GM18867 (cell line): Measurements from ENCODE around the gene C7orf57.
A peak's percentile ranks its signal among the peaks of the same experiment; 100 is the strongest.
"Not testable (repeated sequence)": the region's sequence is repeated elsewhere in the genome, so short reads cannot be mapped to it uniquely, and the experiment has no call there.

ENCODE experiments used
- ATAC-seq: cut with Tn5 transposase; IDR thresholded peaks from one replicate; pipeline ENCODE4 v1.9.1; 2021; ENCODE audit warnings: mild to moderate bottlenecking, moderate library complexity; ENCODE audit not compliant: unreplicated experiment

The C7orf57 gene

GRCh38 chr7:48033922-48034321 lies 1.4 kb upstream of the C7orf57 start:
- no peak for ATAC-seq

GRCh38 chr7:48035967-48036478 lies 680 bp downstream of the C7orf57 start:
- ATAC-seq: no peak

DNA sequence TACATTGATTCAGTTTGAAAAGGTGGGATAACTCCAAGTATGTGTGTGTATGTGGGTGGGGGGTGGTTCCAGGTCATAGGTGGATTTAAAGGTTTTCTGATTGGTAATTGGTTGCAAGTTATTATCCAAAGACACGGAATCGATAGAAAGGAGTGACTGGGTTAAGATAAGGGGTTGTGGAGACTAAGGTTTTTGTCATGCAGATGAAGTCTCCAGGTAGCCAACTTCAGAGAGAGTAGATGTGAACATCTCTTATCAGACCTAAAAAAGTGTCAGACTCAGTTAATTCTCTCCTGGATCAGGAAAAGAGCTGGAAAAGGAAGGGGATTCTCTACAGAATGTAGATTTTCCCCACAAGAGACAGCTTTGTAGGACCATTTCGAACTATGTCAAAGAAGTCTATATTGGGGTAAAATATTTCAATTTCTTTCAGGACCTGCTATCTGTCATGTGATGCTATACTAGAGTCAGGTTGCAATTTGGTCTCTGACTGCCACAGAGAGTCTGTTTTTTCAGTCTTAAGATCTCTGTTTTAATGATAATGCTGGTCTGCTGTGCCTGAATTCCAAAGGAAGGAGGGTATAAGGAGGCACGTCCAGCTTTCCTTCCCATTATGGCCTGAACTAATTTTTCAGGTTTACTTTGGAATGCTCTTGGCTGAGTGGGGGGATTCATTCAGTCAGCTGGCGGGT lies 3.6 kb downstream of the C7orf57 start:
- no peak for ATAC-seq

DNA sequence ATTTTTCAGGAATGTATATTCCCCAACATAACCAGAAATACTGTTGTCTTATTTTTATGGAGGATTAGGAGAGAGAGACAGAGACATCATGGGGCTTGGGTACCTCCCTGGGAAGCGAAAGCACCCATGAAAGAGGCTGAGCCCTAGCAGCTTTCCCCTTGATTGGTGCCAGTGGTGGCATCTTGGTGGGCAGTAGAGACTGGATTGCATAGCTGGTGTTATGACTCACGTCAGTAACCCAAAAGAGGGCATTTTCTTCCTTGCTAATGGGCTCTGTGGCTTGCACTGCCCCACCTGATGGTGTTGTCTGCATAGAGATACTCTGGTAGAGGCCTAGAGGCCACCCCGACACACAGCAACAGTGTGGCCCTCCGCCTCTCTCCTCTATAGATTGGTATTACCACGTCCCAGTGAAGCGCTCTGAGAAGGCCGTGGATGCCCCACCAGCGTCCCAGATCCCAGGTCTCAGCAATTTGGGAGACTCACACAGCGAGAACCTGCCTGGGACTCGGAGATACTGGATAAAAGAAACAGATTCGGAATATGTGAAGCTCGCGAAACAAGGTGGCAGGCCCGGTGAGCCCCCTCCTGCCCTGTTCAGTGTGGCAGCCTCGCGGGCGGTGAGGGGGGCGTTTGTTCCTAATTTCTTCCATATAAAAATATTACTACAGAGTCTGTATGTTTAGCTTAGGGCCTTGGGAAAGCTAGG lies 5.8 kb downstream of the C7orf57 start:
- ATAC-seq: no peak

DNA sequence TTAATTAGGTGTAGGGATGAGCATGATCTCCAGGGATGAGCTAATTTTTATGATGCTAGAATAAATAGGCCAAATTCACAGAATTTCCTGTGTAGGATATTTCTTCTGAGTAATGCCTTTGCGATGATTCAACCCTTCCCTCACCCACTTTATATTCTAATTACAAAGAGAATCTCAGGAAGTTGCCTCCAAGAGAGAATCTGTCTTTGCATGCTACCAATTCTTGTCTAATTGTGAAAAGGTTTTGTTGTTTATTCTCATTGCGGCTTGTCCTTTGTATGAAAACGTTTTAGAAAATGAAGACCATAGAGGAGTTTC lies 6.3 kb downstream of the C7orf57 start:
- no peak for ATAC-seq

- no peak for ATAC-seq
Measured at GRCh38 chr7:48042216-48042615, 6.9 kb downstream of the C7orf57 start.

GRCh38 chr7:48042636-48043035 lies 7.3 kb downstream of the C7orf57 start:
- no peak for ATAC-seq

DNA sequence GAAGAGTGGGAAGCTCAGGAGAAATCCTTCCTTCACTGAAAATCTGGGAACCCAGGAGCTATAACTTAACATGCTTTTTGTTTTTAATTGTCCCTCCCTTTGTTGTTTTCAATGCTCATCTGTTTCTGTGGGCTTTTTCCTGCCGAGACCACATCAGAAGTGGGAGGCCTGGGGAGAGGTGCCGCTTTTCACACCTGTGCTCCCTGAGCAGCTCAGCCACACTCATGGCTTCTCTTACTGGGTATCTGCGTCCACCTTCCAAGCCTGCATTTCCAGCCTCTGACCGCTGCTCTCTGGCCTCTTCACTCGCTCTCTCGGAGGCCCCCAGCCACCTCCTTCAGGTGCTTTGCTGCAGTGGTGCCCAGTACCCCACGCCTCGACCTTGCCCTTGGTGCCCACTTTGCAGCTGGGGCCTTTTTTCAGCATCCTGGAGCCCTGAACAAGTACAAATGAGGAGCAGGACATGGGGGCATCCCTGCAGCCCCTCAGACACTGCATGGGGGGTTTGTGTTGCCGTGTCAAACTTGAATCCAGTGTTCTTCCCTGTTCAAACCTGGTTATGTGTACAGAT lies 9.9 kb downstream of the C7orf57 start:
- no peak for ATAC-seq

DNA sequence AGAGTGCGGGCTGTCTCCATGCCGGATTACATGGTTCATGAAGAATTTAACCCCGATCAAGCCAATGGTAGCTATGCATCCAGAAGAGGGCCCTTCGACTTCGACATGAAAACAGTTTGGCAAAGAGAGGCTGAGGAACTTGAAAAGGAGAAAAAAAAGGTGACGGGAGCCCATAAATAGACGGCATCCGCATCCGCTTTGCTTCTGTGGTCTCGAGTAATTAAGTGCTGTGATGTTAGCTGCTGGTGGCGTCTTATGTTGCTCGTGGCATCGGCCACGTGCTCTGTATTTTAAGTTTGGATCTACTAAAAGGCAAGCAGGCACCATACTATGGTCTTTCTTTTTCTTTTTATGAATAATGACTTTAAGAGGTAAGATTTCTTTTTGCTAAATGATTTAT lies 11.1 kb downstream of the C7orf57 start:
- ATAC-seq: peak; percentile 60

GRCh38 chr7:48048113-48048512 lies 12.8 kb downstream of the C7orf57 start:
- no peak for ATAC-seq

DNA sequence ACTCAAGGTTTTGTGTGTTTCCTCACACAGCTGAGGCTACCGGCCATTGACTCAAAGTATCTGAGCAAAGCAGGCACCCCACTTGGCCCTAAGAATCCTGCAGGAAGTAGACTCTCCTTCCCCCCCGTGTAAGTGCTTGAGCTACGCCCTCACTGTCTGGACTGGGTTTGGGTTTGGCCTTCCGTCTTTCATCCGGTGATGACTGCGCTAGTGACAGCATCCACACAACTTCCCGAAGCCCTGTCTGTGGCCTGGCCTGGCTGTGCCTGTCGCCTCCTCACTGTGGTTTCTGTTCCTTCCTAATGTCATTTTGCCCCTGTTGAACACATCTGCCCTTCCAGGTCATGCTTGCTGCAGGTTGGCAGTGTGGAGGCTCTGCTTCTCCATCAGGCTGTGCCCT lies 14.5 kb downstream of the C7orf57 start:
- no peak for ATAC-seq

DNA sequence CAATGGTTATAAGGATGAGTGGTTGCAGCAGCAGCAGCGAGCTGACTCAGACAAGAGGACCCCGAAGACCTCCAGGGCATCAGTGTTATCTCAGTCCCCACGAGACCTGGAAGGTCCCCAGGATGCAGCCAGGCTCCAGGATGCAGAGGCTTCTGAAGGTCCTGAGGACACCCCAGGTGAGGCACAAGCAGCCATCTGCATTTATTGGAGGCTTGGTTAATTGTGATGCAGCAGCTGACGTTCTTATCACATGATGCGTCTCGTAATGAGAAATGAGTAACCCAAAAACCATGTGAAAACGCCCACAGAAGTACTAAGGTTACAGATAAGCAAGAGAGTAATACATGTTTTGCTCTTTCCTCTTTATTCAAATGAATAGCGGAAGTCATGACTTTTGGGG lies 17.4 kb downstream of the C7orf57 start:
- peak; percentile 93 for ATAC-seq

- no peak for ATAC-seq
Measured at GRCh38 chr7:48053736-48054135, 18.4 kb downstream of the C7orf57 start.

DNA sequence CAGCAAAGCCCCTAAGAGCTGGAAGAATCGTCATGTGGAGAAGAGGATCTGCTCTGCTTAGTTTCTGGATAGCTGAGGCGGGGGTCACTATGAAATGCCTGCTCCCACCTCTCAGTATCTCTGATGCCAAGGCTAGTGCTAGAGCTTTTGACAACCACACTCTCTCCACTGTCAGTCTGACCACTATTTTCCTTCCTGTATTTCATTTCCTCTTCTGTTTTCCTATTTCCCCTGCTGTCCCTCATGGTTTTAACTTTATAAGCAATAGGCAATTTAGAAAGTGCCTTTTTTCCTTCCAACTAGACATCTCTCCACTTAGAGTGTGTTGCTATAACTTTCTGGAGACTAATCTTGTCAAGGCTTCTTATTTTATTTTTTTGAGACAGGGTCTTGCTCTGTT lies 23.6 kb downstream of the C7orf57 start:
- ATAC-seq: no peak

DNA sequence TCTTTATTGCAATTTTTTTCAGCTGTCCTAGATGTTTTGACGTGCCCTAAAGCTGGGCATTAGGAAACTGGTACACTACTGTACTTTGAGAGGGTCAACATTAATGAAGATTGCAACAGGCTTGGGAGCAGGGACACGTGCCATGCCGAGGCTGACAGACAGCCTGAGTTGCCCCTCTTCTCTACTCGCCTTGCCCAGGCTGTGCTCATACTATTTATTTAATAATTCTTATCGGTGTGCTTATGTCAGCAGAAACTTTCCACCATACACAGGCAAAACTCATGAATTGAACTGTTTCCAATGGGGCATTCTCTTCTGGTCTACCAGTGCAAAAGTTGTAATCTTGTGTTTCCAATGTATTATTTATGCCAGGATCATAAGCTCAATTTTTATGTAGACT lies 24.4 kb downstream of the C7orf57 start:
- no peak for ATAC-seq

DNA sequence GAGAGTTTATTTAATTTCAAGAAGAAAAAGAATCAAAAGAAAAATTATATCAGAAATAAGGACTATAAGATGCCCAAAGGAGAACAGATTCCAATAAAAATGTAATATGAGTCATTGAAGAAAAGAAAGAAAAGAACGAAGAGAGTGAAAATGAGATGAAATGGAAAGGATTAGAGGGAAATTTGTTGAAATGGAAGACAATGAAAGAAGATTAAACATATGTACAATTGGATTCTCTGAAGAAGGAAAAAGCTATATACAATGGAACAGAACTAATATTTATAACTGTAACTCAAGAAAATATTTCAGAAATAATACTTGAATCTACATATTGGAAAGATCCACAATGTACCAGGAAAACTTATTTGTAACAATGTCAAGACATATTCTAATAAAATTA lies 28.6 kb downstream of the C7orf57 start:
- no peak for ATAC-seq

- ATAC-seq: no peak
Measured at GRCh38 chr7:48067475-48067874, 32.1 kb downstream of the C7orf57 start.

DNA sequence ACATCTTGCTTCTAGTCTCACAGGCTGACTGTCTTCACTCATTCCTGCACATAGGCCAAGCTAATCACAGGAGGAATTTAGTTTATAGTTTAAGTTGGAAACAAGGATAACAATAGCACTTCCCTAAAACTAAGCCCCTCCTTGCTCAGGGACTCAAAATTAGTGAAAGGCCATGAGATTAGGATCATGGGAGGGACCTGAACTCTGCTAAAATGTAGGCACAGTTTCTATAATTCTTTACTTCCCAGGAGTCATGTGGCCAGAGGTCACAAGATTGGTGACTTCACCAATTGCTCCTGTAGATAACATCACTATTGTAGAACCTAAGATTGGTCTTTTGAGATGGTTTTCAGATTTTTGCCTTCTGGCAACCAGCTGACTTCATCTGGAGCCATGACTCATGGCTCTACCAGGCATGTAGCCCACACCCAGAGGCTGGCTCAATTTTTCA lies 38.9 kb downstream of the C7orf57 start:
- no peak for ATAC-seq

DNA sequence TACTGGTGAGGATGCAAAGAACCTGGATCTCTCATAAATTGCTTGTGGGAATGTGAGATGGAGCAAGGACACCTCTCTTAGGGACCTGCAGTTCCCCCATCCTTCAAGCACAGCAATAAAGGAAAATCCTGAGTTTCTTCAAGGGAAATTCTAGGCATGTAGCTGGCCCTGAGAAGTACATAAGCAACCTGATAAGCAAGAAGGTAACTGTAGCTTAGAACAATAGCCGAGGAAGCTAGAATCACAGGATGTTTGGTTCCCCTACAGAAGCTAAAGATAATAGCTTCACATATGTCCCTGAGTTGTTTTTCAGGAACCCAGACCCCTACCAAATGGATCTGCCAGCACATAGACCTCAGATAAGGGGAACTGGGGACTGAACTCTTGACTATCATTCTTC lies 42.1 kb downstream of the C7orf57 start:
- ATAC-seq: no peak

GRCh38 chr7:48078470-48078869 lies 43.1 kb downstream of the C7orf57 start:
- ATAC-seq: no peak

GRCh38 chr7:48082378-48082777 lies 47.0 kb downstream of the C7orf57 start:
- ATAC-seq: not testable (repeated sequence)
